ENCODE data around the gene STX11. TPM values are rescaled to one million over a fixed set of nuclear protein-coding genes. Genes with fewer than 3 reads are reported as not detected.
"Not testable (repeated sequence)": the region's sequence is repeated elsewhere in the genome, so short reads cannot be mapped to it uniquely, and the experiment has no call there.

STX11 gene
- total RNA-seq, 1 donor from 2014 or later, result 6.8 TPM

DNA sequence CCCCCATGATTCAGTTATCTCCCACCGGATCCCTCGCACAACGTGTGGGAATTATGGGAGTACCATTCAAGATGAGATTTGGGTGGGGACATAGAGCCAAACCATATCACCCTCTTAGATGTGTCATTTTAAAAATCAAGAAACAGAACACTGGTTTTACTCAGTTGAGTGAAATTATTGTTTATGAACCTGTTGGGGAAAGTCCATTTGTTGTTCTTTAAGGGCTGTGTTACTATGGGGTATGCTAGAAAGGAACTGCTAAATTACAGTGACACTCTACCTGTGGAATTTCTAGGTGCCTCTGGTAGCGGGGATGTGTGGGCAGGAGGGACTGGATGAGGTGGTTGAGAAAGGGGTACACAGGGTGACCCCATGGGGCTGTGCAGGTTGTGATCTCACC, 28.9 kb downstream of the STX11 start:
- Histone ChIP-seq H3K27me3 (ENCODE audit: low read depth) (no peaks in the 10 kb centered on the region), H3K4me3 (no peak overlapping the region), H3K9me3 (replicated peaks) (no peaks in the 10 kb centered on the region), H3K27ac (replicated peaks) (no peak overlapping the region), H3K36me3 (no peaks in the 10 kb centered on the region), H3K4me1 (peaks cover 20% of the 10 kb centered on the region)
- no peak for DNase-seq
- TF ChIP-seq, protein P1, sequence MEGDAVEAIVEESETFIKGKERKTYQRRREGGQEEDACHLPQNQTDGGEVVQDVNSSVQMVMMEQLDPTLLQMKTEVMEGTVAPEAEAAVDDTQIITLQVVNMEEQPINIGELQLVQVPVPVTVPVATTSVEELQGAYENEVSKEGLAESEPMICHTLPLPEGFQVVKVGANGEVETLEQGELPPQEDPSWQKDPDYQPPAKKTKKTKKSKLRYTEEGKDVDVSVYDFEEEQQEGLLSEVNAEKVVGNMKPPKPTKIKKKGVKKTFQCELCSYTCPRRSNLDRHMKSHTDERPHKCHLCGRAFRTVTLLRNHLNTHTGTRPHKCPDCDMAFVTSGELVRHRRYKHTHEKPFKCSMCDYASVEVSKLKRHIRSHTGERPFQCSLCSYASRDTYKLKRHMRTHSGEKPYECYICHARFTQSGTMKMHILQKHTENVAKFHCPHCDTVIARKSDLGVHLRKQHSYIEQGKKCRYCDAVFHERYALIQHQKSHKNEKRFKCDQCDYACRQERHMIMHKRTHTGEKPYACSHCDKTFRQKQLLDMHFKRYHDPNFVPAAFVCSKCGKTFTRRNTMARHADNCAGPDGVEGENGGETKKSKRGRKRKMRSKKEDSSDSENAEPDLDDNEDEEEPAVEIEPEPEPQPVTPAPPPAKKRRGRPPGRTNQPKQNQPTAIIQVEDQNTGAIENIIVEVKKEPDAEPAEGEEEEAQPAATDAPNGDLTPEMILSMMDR (IDR thresholded peaks at IDR 0.05; ENCODE audit: borderline replicate concordance), result no peak
- intact Hi-C loops (cut with micrococcal nuclease), result no loop called here

DNA sequence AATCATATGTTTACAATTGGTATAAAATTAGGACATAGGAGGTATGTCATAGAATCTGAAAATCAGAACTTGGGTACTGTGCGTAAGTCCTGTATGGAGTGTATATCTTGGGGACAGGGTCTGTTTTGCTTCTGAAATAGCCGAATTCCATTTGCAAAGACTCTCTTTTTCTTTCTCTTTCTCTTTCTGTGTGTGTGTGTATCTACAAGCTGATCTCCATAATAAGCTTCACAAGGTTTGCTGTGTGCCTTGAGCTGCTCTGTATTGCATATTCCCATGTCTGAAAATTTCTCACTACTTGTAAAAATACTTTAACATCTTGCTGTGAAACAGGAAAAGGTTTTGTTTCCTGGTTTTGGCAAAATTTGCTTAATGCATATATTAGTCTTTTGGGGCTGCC, 29.5 kb downstream of the STX11 start:
- H3K9me3 ChIP-seq (replicated peaks), result no peaks in the 10 kb centered on the region
- H3K36me3 ChIP-seq, result no peaks in the 10 kb centered on the region
- TF ChIP-seq, protein P1 (IDR thresholded peaks at IDR 0.05; ENCODE audit: borderline replicate concordance), result no peak
- peaks cover 20% of the 10 kb centered on the region for H3K4me1 ChIP-seq
- DNase-seq, result no peak
- intact Hi-C loops (cut with micrococcal nuclease), result no loop called here
- H3K4me3 ChIP-seq, result no peak overlapping the region
- no peak overlapping the region for H3K27ac ChIP-seq (replicated peaks)
- no peaks in the 10 kb centered on the region for H3K27me3 ChIP-seq (ENCODE audit: low read depth)

DNA sequence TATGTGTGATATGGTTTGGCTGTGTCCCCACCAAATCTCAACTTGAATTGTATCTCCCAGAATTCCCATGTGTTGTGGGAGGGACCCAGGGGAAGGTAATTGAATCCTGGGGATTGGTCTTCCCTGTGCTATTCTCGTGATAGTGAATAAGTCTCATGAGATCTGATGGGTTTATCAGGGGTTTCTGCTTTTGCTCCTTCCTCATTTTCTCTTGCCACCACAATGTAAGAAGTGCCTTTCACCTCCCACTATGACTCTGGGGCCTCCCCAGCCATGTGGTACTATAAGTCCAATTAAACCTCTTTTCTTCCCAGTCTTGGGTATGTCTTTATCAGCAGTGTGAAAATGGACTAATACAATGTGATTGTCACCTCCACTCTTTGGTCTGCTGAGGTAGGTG, 30.0 kb downstream of the STX11 start:
- intact Hi-C loops (cut with micrococcal nuclease); H3K27me3 ChIP-seq (ENCODE audit: low read depth); DNase-seq; H3K9me3 ChIP-seq (replicated peaks); H3K36me3 ChIP-seq; H3K27ac ChIP-seq (replicated peaks); H3K4me3 ChIP-seq: not testable (repeated sequence)
- peaks cover 20% of the 10 kb centered on the region for H3K4me1 ChIP-seq

DNA sequence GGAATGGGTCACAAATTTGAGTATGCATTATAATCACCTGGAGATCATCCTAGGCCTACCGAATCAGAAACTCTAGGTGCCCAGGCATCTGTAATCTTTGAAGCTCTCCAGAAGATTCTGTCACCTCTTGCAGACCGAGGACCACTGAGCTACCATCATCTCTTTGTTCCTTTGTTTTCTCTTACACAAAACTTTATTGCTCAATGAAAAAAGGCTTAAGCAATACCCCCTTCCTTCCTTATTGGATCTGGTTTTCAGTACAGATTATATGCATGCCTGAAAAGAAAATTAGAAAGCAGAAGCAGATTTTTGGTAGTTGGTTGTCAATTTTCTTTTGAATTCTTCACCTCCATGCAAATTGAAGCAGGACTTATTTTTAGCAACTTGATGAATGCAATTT, 31.3 kb downstream of the STX11 start:
- intact Hi-C loops (cut with micrococcal nuclease), result no loop called here
- Histone ChIP-seq H3K27me3 (ENCODE audit: low read depth) (no peaks in the 10 kb centered on the region), H3K36me3 (peaks cover 1% of the 10 kb centered on the region), H3K27ac (replicated peaks) (no peak overlapping the region), H3K9me3 (replicated peaks) (no peaks in the 10 kb centered on the region), H3K4me1 (peaks cover 20% of the 10 kb centered on the region), H3K4me3 (no peak overlapping the region)
- TF ChIP-seq, protein P1 (IDR thresholded peaks at IDR 0.05; ENCODE audit: borderline replicate concordance), result no peak
- DNase-seq, result no peak

DNA sequence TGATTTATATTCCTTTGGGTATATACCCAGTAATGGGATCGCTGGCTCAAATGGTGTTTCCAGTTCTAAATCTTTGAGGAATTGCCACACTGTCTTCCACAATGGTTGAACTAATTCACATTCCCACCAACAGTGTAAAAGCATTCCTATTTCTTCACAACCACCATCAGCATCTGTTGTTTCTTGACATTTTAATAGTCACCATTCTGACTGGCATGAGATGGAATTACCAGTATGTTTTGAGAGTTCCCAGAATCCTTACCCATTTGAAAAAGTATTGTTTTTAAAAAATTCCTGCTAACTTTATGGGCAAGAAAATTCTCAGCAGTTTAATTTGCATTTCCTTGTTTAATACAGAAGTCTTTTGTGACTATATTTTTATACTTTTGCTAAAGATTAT, 33.9 kb downstream of the STX11 start:
- peaks cover 14% of the 10 kb centered on the region for H3K36me3 ChIP-seq
- H3K4me1 ChIP-seq, result peaks cover 20% of the 10 kb centered on the region
- DNase-seq; intact Hi-C loops (cut with micrococcal nuclease); H3K9me3 ChIP-seq (replicated peaks); H3K27ac ChIP-seq (replicated peaks); H3K4me3 ChIP-seq; H3K27me3 ChIP-seq (ENCODE audit: low read depth): not testable (repeated sequence)

DNA sequence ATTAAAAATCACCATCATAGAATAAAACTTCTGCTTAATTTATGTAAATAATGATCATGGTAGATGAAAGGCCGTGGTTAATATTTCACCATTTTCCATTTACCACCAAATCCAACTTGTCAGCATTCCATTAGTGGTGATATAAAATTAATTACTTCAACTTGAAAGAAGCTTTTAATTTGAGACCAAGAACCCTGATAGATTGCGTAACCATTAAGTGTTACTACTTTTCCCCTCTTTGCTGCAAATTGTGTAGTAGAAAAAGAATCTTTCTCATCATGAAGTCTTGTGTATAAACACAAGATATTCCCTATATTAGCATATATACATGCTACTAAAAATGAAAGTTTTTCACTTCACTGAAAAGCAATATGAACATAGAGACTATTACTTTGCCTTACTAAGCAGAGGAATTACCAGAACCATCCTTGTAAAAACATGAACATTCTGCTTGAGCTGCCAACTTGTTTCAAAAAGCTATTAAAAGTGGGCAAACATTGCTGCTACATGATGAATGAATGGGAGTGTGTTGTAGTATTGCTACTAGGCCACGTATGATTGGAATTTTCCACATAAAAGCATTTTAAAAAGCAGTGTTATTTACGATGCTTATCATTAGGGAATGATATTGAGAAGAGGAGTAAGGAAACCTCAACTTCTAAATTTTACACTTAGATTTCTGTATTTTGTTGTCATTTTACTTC, 35.0 kb downstream of the STX11 start:
- intact Hi-C loops (cut with micrococcal nuclease), result no loop called here
- no peak for DNase-seq
- no peak overlapping the region for H3K4me3 ChIP-seq
- no peak overlapping the region for H3K27ac ChIP-seq (replicated peaks)
- no peaks in the 10 kb centered on the region for H3K27me3 ChIP-seq (ENCODE audit: low read depth)
- H3K4me1 ChIP-seq, result peaks cover 16% of the 10 kb centered on the region
- TF ChIP-seq, protein P1 (IDR thresholded peaks at IDR 0.05; ENCODE audit: borderline replicate concordance), result no peak
- H3K9me3 ChIP-seq (replicated peaks), result no peaks in the 10 kb centered on the region
- H3K36me3 ChIP-seq, result peaks cover 14% of the 10 kb centered on the region

All from left ventricle myocardium inferior (tissue), 1 donor.